ENCODE results near the gene KCNB1. TPM values are rescaled to one million over a fixed set of nuclear protein-coding genes. Genes with fewer than 3 reads are reported as not detected.

Gene KCNB1
- total RNA-seq, 1 donor from 2014 or later = 0.52 TPM

GRCh38 chr20:49468412-49468811, 14.1 kb downstream of the KCNB1 start:
- ATAC-seq = no peak

GRCh38 chr20:49466114-49466912, 16.2 kb downstream of the KCNB1 start:
- ATAC-seq = no peak

- no peak for ATAC-seq
These were observed 17.9 kb downstream of the KCNB1 start for GRCh38 chr20:49464556-49464955.

- no peak for ATAC-seq
These were observed 19.8 kb downstream of the KCNB1 start for GRCh38 chr20:49462626-49463025.

GRCh38 chr20:49461894-49462620, 20.4 kb downstream of the KCNB1 start:
- no peak for ATAC-seq

- no peak for ATAC-seq
These were observed 21.6 kb downstream of the KCNB1 start for GRCh38 chr20:49460916-49461315.

- ATAC-seq = no peak
These were observed 22.3 kb downstream of the KCNB1 start for GRCh38 chr20:49460131-49460530.

GRCh38 chr20:49459684-49460083, 22.8 kb downstream of the KCNB1 start:
- ATAC-seq = no peak

GRCh38 chr20:49457444-49457843, 25.0 kb downstream of the KCNB1 start:
- ATAC-seq = no peak

- no peak for ATAC-seq
These were observed 25.8 kb downstream of the KCNB1 start for GRCh38 chr20:49456646-49457045.

GRCh38 chr20:49455691-49456090, 26.8 kb downstream of the KCNB1 start:
- no peak for ATAC-seq

GRCh38 chr20:49452011-49452482, 30.4 kb downstream of the KCNB1 start:
- peak; percentile 27 for ATAC-seq

- no peak for ATAC-seq
These were observed 32.2 kb downstream of the KCNB1 start for GRCh38 chr20:49450281-49450721.

GRCh38 chr20:49448917-49449316, 33.6 kb downstream of the KCNB1 start:
- ATAC-seq = no peak

GRCh38 chr20:49447946-49448809, 34.3 kb downstream of the KCNB1 start:
- no peak for ATAC-seq

- no peak for ATAC-seq
These were observed 35.1 kb downstream of the KCNB1 start for GRCh38 chr20:49447364-49447763.

GRCh38 chr20:49446808-49447207, 35.7 kb downstream of the KCNB1 start:
- ATAC-seq = peak; percentile 25

- no peak for ATAC-seq
These were observed 36.4 kb downstream of the KCNB1 start for GRCh38 chr20:49446080-49446479.

GRCh38 chr20:49445176-49445575, 37.3 kb downstream of the KCNB1 start:
- no peak for ATAC-seq

- ATAC-seq = no peak
These were observed 37.9 kb downstream of the KCNB1 start for GRCh38 chr20:49444553-49444990.

GRCh38 chr20:49437057-49437456, 45.4 kb downstream of the KCNB1 start:
- no peak for ATAC-seq

- ATAC-seq = no peak
These were observed 46.8 kb downstream of the KCNB1 start for GRCh38 chr20:49435639-49436038.

- ATAC-seq = no peak
These were observed 49.1 kb downstream of the KCNB1 start for GRCh38 chr20:49433333-49433732.

Data from esophagus mucosa (tissue), 1 donor.